GM19395 (cell line): ENCODE results near the gene RTBDN.

Experiments
- ATAC-seq: cut with Tn5 transposase; IDR thresholded peaks from one replicate; pipeline ENCODE4 v1.9.1; 2021; ENCODE audit warnings: mild to moderate bottlenecking, moderate library complexity; ENCODE audit not compliant: unreplicated experiment

RTBDN gene

DNA sequence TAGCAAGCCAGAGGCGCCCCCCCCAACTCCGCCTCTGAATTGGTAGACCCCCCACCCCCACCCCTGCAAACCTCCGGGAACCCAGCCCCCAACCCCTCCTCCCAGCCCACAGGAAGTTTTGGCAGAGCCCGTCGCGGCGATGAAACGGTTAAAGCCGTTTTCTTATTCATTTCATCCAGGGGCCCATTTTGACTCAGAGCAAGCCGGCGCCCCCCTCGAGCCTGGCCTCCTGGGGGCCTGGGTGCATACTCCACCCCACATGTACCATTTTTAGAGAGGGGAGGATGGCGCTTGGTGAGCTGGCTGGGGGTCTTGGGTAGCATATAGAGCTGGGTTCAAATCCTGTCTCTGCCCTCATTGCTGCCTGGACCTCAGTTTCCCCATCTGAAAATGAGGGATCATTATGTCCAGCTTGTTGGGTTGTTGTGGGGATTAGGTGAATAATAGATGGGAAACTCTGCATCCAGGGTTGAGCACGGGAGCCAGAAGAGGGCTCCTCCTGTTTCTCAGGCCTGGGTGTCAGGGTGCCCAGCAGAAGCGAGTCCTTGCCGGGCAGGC is 51.0 kb downstream of the RTBDN start:
- no peak for ATAC-seq

DNA sequence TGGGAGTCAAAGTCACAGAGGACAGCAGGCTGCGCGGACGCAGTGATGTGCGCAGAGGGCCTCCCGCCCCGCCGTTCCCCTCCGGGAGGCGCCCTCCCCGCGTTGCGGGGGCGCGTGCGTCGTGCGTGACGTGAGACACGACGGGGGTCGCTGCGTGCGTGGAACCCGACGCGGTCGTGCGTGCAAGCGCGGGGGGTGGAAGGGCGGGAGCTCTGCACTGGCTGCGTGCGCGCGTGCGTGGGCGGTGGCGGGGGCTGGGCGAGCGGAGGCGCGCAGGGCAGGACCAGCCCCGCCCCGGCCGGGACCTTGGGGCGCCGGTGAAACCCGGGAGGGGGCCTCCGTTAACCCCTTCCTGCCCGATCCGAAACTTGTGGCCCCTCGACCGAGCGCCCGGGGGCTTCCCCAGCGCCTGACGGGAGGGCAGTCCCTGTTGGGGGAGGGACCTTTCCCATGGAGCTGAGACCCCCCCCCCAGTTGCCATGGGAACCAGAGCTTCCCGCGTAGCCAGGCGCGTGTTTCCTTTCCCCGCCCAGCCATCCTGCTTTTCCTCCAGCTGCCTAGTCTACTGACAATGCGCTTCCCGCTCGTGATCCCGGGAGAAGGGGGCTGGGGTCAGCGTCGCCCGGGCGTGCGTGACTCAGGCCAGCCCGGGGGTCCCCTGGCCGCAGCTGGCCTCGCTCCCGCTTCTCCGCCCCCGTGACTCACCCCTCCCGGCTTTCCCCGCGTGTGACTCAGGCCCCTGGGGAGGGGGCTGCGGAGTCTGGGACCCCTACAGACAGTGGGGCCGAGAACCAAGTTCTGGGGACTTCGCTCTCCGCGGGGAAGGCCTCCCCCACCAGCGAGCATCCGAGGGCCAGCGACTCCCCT is 51.7 kb downstream of the RTBDN start:
- no peak for ATAC-seq

DNA sequence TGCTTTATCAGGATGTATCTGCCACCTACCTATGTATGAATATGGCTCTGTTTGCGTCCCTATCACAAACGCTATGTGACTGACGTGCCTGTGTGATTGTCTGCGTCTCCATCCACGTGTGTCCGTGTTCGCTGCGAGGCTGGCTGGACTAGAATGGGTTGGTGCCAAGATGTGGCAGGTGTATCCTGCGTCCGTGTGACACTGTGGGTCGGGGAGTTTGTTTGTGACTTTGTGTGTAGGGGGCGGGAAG is 52.3 kb downstream of the RTBDN start:
- no peak for ATAC-seq

DNA sequence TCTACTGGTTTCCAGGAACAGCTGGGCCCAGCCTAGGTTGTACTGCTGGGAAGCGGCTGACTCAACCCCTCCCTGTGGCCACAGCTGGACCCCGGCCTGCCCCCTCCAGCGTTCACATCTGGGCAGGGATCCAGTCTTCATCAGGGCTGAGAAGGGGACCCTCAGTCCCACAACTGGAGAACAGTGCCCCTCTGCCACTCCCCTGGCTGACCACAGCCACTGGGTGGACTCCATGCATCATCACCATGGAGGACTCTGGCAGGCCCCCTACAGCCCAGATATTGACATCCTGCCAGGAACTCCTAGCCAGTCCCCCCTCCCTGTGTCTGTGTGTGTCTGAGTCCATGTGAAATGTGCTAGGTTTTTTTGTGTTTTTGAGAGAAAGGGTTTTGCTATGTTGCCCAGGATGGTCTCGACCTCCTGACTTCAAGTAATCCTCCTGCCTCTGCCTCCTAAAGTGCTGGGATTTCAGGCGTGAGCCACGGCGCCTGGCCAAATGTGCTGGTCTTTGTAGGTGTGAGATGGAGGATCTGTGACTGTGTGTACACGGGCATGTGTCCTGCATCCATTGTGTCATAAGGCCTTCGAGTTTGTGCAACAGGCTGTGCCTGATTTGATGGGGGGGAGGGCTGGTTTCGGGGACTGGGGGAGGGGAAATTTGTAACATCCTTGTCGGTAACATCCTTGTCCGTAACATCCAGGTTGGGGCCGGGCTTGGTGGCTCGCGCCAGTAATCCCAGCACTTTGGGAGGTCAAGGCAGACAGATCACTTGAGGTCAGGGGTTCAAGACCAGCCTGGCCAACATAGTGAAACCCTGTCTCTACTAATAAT is 55.0 kb downstream of the RTBDN start:
- no peak for ATAC-seq

DNA sequence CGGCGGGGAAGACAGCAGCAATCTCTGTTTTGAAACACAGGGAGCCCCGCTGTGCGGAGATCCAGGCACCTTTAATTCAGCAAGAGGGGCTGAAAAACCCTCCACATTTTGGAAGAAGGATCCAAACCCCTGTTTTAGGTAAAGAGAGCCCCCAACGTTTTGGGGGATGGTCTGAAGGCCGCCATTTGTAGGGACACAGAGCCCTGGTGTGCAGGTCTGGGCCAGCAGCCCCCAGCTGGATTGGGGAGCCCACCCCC is 55.5 kb downstream of the RTBDN start:
- ATAC-seq = no peak

DNA sequence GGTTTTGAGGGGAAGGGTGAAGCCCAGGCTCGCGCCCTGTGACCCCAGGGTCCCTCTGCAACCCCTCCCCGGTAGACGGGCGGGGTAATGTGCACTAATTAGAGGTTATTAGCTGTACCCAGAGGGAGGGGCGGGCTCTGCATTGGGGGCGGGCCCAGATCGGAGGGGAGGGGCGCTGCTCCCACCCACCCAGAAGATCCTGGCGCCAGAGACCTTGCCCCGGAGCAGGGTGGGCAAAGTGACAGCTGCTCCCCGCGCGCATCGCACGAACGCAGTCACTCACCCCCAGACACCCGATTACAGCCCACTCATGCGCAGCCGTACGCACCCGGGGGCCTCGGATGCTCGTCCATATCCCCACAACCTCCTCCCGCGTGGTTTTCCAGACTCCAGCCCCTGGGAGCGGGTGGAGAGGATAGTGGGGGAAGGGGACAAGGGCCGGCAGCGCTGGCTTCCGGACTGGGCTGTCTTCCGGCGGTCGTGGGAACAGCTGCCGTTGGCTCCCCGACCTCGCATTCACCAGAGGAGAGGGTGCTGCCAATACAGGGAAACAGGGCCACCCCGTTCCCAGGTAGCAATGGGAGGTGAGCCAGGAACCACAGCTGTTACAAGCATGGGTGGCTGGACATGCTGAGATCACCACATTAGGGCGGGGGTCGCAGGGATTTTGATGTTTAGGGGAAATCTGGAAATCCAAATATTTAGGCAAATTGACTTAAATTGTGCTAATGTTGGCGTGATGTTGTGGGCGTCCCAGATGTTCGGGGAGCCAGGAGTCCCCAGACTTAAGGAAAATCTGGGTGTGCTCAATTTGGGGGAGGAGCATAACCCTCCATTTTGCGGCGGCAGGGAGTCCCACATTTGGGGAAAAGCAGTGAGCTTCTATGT is 56.1 kb downstream of the RTBDN start:
- no peak for ATAC-seq

DNA sequence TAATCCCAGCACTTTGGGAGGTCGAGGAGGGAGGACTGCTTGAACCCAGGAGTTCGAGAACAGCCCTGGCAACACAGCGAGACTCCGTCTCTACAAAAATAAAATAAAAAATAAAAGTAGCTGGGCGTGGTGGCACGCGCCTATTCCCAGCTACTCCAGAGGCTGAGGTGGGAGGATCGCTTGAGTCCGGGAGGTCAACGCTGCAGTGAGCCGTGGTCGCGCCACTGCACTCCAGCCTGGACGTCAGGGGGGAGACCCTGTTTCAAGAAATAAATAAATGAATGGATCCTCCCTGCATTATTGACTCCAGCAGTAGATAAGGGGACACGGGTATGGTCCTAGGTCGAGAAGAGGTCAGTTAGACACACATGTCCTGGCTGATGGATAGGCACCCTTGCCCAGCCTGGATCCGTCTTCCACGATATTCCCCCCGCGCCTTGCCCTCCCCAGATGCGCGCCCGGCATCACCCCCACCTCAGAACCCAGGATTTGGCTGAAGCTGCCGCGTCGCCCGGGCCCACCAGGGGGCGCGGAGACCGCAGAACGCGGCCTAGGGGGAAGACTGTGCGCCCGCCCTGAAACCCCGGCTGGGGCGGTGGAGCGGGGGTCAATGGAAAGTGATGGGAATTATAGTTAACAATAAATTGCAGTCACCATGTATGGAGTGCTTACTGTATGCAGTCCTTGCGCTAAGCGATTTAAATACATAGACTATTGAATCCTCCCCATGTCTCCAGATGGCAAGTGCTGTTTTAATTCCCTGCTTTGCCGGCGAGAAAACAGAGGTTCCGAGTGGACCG is 57.0 kb downstream of the RTBDN start:
- ATAC-seq = no peak
